Caki2 (cell line): Measurements from ENCODE around the gene PRKCH. TPM values are rescaled to one million over a fixed set of nuclear protein-coding genes. Genes with fewer than 3 reads are reported as not detected.

Experiments
- DNase-seq: peaks from one replicate; pipeline ENCODE4 v3.0.0-alpha.2; 2015; ENCODE audit warnings: low read depth
- in situ Hi-C: cut with HindIII; loops from 2 replicates; pipeline ENCODE4 v1.10.0; 2016; ENCODE audit warnings: low sequenced_read_pairs, low pct_unique_long_range_greater_than_20kb, mixed read lengths
- total RNA-seq: library from RNA; depleted of rRNA; stranded (reverse); fragments of >200 nt; shearing (Covaris generic); gene quantifications from 2 replicates; pipeline ENCODE4 v1.2.3, GENCODE V29; 2014; ENCODE audit warnings: low replicate concordance

PRKCH gene
- total RNA-seq, 1 experiment from 2014 or later: 1.6 TPM

DNA sequence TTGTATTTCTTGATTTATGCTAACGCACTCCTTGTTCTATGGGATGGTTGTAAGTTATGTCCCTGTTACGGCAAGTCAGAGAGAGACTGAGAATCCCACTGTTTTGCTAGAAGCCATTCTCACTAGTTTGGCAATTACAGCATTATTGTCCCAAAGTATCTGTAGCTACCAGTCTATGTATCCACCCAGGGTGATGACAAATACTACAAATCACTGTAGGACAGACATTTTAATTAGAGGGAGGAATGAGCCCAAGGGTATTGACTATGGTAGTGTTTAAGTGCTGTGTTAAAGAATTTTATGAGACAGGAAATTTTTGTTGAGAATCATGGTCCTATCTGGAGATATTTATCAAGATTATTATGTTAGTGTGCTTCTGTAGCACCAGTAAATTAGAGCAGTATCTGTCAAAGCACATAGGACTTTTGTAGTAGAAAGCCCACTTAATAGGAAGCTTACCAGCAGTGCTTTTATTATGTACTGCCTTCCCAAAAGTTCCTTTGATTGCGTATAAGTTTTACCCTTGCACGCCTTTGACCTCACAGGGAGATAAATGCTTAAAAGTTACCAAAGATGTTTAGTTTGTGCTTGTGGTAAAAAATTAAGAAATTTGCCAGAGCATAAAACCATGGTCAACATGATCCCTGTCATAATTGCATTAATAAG lies 10.7 kb downstream of the PRKCH start:
- no peak for DNase-seq
- in situ Hi-C loops: no loop called here

DNA sequence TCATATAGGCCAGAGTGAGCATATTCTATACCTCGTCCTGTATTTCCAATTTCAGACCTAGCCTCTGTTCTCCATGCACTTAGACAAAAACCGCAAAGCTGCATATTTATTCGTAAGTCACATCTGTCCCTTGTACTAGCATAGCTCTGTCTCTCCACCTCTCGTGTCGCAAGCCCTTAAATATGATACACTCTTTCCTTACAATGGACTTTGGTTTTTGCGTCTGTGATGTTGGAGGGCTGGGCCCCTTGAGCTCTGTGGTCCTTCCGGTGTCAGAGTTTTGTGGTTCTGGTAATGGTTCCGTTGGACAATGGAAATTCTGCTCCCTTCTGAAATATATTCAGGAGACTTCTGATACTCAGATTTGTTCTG lies 11.3 kb downstream of the PRKCH start:
- in situ Hi-C loops: no loop called here
- DNase-seq: no peak

DNA sequence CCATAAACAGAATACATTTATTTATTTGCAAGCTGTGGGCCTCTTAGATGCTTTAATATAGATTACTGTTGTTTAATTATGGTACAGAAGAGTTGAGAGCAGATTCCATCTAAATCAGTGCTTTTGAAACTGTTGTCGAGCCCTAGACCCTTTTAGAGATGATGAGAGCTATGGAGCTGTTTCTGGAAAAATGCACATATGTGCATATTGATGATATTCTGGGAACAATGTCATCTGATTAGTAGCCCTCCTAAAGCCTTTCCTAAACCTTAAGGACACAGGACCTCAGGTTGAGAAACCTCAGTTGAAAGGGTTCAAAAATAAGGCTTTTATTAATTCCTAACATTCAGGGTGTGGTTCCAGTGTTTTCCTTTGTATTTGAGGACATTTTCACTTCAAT lies 11.7 kb downstream of the PRKCH start:
- in situ Hi-C loops: no loop called here
- no peak for DNase-seq

DNA sequence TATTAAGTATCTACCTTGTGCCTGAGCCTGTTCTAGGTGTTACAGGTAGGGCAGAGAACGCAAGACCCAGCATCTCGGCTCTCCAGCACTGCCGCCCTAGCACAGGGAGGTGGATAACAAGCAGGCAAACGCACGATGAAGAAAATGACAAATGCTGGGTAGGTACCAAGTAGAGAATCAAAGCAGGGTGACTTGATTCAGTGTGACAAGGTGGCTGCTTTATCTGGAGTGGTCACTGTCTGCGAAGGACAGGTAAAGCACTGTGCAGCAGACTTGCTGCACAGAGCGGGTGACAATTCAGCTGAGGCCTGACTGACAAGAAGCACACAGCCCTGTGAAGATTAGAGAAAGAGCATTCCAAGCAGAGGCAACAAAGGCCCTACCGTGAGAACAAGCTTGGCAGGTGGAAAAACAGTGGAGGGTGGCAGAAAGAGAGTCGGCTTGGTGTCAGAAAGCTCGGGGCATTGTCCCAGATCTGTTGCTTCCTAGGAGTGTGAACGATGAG lies 12.9 kb downstream of the PRKCH start:
- in situ Hi-C loops: no loop called here
- DNase-seq: no peak

DNA sequence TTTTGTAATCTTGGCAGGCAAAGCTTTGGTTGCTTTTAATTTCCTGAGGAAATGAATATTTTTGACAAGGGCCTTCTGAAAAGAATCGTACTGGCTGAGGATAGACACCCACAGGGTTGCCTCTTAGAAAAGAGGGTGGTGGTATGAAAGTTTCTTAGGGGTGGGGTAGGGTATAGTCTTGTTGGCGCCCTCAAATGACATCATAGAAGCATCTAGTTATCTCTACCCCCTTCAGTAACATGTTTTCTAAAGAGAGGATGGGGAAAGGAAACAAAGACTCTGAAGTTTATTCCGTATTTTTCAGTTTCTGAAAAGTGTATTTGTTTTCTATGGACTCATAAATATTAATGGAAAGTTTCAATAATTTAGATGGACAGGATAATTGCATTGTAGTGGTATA lies 13.7 kb downstream of the PRKCH start:
- in situ Hi-C loops: no loop called here
- no peak for DNase-seq

DNA sequence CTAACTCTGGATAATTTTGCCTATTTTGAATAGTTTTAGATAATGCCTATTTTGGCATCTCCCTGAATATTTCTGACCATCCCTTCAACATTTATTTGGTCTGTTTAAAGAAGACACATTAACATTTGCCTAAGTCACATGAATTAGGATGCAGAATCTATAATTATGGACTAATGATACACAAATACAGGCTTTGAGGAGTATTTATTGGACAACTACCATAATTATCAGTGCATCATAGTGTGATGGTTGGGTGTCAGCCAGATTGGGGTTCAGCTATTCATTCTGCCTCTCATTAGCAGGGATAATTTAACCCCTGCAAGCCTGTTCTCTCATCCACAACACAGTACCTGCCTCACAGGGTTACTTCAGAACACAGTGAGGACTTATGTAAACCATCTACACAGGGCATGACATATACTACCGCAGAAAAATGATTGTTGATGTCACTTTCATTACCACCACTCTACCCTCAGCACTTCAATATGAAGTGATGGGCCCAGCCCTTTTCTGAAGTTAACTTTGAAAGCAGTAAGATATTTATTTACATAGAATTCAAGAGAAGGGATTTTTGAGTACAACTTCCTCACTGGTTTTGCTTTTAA lies 14.4 kb downstream of the PRKCH start:
- in situ Hi-C loops: no loop called here
- DNase-seq: no peak

DNA sequence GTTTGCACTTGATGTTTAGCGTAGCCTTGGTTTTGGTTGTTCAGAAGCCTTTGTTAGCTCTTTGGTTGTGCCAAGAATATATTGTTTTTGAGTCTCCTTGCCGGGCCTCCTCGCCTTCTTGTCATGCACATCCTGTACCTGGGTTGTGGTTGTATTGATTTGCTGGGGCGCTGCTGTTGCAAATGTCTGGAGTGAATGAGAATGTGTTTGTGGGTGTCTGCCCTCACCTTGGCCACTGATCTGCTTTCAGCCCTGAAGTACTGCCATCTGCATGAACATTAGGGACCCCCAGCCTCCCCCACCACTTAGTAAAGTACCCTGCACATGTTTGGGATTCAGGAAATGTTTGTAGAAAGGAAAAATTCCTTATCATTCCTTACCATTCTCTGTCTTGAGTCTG lies 16.5 kb downstream of the PRKCH start:
- no peak for DNase-seq
- in situ Hi-C loops: no loop called here

DNA sequence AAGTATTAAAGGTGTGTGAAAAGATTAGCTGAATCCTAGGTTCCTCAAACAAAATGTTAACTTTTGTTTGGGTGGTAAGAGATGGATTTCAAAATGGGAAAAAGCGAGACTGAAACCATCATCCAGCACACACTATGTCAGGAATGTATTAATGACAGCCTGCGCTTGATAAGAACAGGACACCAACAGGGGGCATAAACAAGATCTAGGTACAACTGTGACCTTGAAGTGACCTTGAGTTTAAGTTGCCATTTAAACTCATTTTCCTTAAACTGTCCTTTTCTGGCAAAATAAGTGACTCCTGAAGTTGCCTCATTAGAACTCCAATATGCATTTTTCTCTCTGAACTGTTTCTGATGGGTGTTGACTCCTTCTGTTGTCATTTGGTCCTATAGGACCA lies 17.1 kb downstream of the PRKCH start:
- in situ Hi-C loops: no loop called here
- no peak for DNase-seq

DNA sequence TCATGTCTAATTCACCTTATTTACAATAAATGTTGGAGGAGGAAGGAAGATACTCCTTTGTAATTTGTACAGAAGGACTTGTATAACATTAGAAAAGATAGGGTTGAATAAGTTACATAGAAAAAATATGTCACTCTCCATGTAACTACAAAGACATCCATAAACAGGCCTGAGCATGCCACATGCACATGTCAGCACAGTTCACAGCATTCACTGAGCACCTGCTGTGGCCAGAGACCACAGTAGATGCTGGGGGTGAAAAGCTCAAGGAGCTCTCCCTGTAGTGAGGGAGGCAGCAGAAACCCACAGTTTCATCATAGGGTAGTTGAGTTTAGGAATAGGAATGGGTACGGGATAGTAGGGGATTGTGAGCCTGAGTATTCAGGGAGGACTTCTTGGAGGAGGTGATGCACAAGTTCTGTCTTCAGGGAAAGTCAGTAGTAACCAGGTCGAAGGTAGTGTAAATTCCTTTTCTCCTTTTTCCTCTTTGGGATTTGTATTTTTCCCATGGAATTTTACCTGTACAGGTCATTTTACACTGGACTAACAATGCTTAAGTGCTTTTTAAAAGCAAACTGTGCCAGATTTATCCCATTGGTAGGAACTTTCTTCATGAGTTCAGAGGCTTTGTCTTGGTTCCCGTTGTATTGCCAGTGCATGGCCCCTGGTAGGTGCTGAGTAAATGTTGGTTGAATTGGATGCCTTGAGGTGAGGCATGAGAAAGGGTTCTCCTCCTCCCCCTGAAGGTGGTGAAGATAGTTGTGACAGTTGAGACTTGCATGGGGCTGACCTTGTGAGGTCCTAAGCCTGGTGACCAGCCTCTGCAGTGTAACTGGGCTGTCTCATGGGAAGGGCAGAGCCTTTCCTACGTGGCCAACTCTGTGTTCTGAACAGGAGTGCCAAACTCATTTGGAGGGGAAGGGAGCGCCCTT lies 20.2 kb downstream of the PRKCH start:
- no peak for DNase-seq
- in situ Hi-C loops: no loop called here

DNA sequence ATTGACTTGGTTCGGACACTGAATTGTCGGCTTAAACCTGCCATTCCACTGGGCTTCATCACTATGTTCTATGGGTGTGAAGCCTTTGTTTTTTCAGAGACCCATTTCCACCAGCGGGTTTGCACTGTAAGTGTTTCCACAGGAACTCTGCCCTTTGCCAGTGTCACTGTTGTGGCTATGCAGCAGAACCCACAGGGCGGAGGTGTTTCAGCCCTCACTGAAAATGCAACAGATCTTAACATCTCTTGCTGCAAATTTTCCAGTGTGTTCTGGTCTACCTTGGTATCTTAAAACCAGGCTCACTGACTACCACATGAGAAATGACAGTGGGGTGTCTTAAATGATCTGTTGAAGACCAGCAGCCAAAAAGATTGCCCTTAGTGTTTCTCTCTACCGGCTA lies 21.1 kb downstream of the PRKCH start:
- in situ Hi-C loops: no loop called here
- no peak for DNase-seq

DNA sequence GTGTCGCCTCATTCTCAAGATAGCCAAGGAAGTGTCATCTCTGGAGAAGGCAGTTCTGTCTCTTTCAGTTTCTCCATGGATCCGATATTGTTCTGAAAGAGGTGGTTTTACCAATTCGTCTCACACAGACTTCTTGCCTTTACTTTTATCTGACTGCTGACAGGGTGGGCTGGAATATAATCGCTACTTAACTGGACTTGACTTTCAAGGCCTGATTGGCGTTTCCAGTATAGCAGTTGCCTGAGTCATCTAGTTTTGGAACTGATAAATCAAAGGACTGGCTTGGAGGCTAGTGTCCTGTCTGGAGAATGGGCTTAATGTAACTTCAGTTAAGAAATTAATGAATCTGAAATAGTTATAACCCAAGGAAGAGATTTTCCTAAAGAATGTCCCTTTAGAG lies 21.6 kb downstream of the PRKCH start:
- in situ Hi-C loops: no loop called here
- no peak for DNase-seq

DNA sequence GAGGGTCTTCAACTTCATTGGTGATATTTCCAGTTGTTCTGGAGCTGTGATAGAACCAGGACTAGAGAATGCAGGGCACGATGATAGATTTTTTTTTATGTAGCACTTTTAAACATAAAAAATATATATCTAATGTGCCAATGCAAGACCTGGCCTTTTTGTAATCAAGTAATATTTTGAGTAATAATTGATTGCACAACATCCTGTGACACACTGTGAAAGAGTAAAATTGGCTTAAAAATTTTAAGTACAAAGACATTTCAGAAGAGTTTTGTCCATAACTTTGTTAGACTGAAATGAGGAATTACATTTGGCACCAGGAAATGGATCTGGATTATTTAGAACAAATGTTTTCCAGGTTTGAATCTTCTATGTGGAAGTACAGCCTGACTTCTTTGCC lies 22.1 kb downstream of the PRKCH start:
- in situ Hi-C loops: no loop called here

DNA sequence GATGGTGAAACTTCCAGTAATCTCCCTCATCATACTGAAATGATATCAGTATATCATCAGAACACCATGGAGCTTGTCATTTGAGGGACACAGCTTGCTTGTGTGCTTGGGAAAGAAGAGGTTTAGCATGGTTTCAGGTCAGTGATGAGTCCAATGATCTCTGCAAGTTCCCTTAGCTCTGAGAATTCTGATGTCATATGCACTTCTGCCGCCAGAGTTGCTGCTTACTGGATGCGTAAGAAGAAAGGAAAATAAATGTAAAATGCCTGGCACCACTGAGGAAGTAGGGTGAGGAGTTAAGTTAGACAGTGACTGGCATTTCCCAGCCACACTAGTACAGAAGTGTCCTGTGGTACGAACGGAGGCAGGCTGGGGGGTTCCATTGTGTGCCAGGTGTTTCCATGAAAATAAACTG lies 22.6 kb downstream of the PRKCH start:
- in situ Hi-C loops: no loop called here
- no peak for DNase-seq

More for the DNA sequence above, 22.1 kb downstream of the PRKCH start:
- no peak for DNase-seq

DNA sequence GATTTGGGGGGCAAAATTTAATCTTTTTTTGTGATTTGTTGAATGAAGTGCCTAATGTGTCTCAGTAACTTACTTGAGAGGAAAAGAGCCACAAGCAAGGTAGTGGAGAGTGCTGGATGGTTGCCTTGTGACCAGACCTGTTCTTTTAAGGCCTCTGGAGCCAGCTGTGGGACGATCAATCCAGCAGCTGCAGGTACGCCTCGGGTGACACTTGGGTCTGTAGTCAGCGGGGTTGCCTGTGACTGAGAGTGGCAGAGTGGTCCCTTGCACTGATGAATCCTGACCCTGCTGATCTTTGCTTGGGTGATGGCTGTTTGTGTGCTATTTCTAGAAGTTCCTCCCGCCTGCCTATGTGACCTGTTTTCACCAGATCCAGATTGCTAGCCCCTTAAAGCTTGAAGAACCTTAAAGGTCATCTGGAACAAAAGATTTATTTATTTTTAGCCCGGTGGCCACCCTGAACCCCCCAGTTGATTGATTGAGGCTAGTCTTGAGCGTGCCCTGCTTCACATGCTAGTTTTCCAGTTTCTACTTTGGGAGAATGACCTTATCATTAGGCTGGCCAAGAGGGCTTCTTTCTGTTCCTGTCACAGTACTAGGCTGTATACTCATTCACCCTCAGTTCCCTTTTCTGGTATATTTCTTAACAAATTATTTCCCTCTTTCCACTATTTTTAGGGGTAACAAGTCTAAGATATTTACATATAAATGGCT lies 23.2 kb downstream of the PRKCH start:
- in situ Hi-C loops: no loop called here

DNA sequence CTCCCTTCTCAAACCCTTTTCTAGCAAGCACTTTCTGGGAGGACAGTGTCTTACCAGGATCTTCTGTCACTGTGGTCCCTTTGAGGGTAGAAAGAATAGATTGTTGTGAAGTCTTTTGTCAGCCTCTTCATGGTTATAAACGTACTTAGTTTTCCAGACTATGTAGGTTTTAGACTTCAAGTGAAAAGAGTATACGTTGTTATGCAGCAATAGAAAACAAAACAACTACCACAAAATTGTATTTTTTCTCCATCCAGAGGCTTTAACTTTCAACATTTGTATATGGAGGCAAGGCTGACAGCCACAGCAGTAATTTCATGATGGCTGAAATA lies 23.7 kb downstream of the PRKCH start:
- in situ Hi-C loops: no loop called here
- no peak for DNase-seq

More for the DNA sequence above, 23.2 kb downstream of the PRKCH start:
- DNase-seq: no peak

DNA sequence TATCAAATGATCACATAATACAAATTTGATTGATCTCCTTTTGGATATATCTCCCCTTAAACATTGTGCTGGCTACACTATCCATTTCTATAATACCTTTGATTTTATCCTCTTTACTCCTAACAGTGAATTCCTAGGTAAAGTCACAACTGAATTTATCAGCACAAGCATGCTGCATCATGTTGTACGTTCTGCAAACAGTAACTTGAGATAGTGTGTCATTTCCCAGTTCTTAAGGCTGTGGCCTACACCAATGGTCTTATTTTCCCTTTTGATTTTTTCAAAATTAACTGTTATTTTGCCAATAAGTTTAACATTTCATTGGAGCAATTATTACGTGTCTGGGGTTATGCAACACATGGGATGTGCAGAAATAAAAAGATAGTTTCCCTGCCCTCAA lies 24.8 kb downstream of the PRKCH start:
- no peak for DNase-seq
- in situ Hi-C loops: no loop called here

DNA sequence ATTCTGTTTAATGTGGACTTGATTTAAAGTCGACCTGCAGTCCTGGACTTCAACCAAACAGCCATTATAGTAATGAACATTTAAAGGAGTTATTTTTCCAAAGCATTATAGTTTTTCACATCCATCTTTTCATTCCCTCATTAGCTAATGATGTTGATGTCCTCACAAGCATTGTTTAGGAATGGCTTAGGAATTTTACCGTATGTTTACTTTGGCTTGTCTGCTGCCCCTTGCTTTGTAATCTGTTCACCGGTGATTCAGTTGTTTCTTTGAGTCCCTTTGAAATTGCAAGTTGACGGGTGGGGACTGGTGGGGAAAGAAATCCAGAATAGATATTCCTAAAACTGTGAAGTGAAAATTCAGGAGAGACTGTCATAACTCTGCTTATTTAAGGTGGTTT lies 25.4 kb downstream of the PRKCH start:
- in situ Hi-C loops: no loop called here
- no peak for DNase-seq

DNA sequence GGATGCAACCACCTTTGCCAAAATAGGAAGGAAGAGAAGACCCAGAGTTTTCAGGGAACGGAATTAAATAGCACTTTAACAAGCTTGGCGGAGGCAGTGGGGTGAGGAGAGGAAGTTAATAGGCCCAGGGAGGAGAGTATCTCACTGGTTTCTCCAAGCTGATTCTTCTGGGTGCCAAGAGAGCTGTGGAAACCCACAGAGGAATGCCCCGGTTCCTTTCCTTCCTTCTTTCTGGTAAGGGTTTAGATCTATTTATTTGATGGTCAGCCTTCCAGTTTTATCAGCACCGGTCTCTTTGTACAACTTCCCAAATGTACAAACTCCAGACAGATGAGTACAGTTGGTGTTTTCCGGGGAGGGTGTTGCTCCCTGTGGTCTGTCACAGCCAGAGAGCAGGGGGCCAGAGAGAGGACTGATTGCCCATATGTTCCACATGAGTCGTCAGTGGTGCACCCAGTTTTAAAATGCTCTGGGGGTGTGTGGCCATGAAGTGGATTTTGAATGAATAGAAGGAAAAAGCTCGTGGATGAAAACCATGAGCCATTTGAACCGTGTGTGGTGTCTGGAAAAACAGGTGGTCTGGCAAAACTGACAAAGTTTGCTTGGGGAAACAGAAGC lies 26.6 kb downstream of the PRKCH start:
- no peak for DNase-seq
- in situ Hi-C loops: no loop called here
